ENCODE measurements around the gene PCDHGA4.
"Not testable (repeated sequence)": the region's sequence is repeated elsewhere in the genome, so short reads cannot be mapped to it uniquely, and the experiment has no call there.

Gene PCDHGA4

GRCh38 chr5:141384471-141385267 is 29.8 kb downstream of the PCDHGA4 start:
- DNase-seq, result no peak

- not testable (repeated sequence) for DNase-seq
These were observed 32.9 kb downstream of the PCDHGA4 start, which contains the start of gene PCDHGB4 for GRCh38 chr5:141387557-141388311. Gene PCDHGB4 (plus strand): TSS chr5:141387698. CDS start chr5:141387885, 187 bp downstream.

- DNase-seq, result no peak
These were observed 33.8 kb downstream of the PCDHGA4 start for GRCh38 chr5:141388661-141389060.

- DNase-seq, result no peak
These were observed 34.6 kb downstream of the PCDHGA4 start for GRCh38 chr5:141389153-141390042.

- no peak for DNase-seq
These were observed 37.8 kb downstream of the PCDHGA4 start, which contains the start of gene PCDHGA8 for GRCh38 chr5:141392429-141393198. Gene PCDHGA8 (plus strand): TSS chr5:141392633. CDS start chr5:141392814, 181 bp downstream.

- DNase-seq, result no peak
These were observed 38.4 kb downstream of the PCDHGA4 start for GRCh38 chr5:141393267-141393666.

- DNase-seq, result not testable (repeated sequence)
These were observed 39.8 kb downstream of the PCDHGA4 start for GRCh38 chr5:141394401-141395187.

GRCh38 chr5:141397756-141398551 is 43.1 kb downstream of the PCDHGA4 start, which contains the start of gene PCDHGB5:
Gene PCDHGB5 (plus strand): TSS chr5:141397947. CDS start chr5:141398128, 181 bp downstream.
- DNase-seq, result peak in 1 of 2 experiments; percentile 58

GRCh38 chr5:141398608-141399007 is 43.8 kb downstream of the PCDHGA4 start:
- no peak for DNase-seq

GRCh38 chr5:141399555-141400258 is 44.9 kb downstream of the PCDHGA4 start:
- DNase-seq, result no peak

- no peak for DNase-seq
These were observed 47.9 kb downstream of the PCDHGA4 start, which contains the start of gene PCDHGA9 for GRCh38 chr5:141402553-141403243. Gene PCDHGA9 (plus strand): TSS chr5:141402778. CDS start chr5:141402953, 175 bp downstream.

- no peak for DNase-seq
These were observed 48.6 kb downstream of the PCDHGA4 start for GRCh38 chr5:141403387-141403786.

All from activated T-cell treated with anti-CD3 and anti-CD28 coated beads, Interleukin-2, amount 50 U/mL, for 48 hours (primary cell).